Measurements from ENCODE around the gene THBS2.
"Not testable (repeated sequence)": the region's sequence is repeated elsewhere in the genome, so short reads cannot be mapped to it uniquely, and the experiment has no call there.

The THBS2 gene

GRCh38 chr6:169253337-169254238 lies at the start of gene THBS2:
THBS2 (minus strand) TSS chr6:169253846; CDS start chr6:169250784, 3,062 bp downstream.
- no peak for DNase-seq

- no peak for DNase-seq
Observed at GRCh38 chr6:169302716-169303115, 49.1 kb upstream of the THBS2 start.

- no peak for DNase-seq
Observed at GRCh38 chr6:169302255-169302654, 48.6 kb upstream of the THBS2 start.

DNA sequence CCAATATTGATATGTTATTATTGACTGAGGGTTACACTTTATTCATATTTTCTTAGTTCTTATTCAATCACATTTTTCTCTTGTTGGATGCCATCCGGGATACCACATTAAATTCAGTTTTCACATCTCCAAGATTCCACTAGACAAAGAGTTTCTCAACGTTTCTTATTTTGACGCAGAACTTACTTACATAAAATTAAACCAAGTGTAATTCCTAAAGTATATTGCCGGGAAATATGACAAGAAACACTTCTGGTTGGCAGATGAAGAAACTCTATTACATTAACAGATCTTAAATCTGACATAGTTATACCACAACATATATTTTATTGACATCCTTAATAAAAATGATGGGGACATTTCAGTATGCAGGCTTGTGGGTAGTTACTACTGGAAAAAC lies 47.3 kb upstream of the THBS2 start:
- no peak for DNase-seq

- DNase-seq: not testable (repeated sequence)
Observed at GRCh38 chr6:169298626-169299025, 45.0 kb upstream of the THBS2 start.

GRCh38 chr6:169296622-169297021 lies 43.0 kb upstream of the THBS2 start:
- DNase-seq: no peak

- DNase-seq: no peak
Observed at GRCh38 chr6:169296170-169296569, 42.5 kb upstream of the THBS2 start.

DNA sequence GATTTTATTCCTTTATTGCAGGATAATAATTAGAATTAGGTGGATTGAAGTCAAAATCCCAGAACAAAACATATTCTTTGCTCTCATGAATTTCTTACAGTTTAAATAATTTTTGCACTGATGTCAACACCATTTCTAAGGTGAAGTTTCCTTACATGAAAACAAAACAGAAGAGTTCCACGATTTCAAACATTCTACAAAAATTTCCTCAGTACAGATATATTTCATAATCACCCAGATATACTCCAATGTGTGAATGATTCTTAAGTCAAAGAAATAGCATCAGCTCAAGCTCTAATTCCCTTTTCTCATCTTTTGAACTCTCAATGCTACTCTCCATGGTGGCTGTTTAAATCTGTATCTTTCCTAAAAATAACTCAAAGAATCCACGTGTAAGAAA lies 39.5 kb upstream of the THBS2 start:
- DNase-seq: no peak

DNA sequence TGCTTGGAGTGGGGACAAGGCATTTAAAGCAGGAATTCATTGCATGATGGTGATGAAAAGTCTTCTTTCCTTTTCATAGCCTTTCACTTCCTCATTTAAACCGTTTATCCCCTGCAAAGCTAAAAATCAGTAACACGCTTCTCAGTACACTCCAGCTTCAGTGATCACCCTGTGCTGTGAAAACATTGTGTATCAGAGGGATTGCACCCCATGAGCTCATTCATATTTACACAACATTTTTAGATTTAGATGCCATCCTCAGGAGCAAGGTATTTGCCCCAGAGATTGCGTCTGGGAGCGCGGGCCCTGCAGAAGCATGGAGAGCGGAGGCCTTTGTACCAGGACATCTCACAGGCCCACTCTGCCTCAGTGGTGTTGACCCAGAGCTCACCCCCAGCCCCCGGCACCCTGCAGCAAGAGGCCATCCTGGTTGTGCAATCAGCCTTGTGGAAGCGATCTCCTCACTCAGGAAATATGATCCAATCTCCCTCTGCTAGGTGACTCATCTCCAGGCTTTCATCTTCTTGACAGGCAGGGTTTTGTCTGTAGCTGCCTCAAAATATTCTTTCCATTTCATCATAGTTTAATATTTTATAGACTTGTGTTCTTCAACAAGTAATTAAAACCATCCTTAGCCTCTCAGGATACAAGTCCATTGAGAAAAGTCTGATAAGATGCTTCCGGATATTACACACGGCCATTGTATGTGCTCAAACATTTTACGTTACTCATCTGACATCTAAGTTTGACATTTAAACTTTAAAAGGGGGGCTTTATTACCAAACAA lies 38.9 kb upstream of the THBS2 start:
- DNase-seq: no peak

DNA sequence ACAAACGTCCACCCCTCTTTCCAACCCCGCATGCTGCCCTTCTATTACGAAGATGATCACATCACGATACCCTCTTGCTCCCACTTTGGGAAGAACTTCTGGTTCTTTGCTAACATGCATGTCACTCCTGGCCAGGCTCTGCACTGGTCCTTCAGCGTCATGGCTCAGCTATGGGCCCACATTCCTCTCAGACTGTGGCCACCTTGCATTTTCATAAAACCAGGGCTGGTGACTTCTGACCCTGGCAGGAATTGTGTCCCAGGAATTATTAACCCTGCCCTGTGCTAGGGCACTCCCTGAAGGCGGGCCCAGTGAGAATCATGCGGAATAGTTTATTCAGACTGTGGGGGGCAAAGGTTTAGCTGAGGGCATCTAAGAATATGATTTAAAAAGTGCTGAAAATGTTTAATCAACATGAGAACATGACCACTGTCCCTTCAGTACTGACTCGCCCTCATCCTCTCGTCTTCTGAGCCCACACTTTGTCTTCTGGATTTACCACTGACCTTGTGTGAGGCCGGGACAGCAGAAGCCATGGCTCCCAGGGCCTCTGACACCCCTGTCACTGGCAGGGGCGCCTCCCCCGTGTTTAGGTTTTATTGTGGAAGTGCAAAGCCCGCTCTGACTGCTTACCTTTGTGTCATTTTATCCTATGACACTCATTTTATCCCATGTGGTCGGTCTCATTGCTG lies 38.1 kb upstream of the THBS2 start:
- no peak for DNase-seq

GRCh38 chr6:169291148-169291547 lies 37.5 kb upstream of the THBS2 start:
- no peak for DNase-seq

GRCh38 chr6:169289619-169290339 lies 36.1 kb upstream of the THBS2 start:
- DNase-seq: no peak

DNA sequence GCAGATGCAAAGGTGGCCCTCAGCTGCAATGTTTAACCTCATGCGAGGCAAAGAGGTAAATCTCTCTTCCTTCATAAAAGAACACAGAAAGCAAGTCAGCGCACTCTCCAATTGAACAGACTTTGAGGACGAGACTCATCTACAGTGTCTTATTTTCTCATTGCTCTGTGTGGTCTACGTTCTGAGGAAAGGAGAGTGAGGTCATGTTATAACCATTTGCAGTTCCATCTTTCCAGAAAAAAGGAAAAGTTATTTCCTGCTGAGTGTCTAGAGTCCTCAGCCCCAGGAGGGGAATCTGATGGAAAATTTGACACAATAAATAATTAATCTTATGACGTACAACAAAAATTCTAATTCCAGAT lies 35.6 kb upstream of the THBS2 start:
- DNase-seq: no peak

- no peak for DNase-seq
Observed at GRCh38 chr6:169288591-169288990, 34.9 kb upstream of the THBS2 start.

DNA sequence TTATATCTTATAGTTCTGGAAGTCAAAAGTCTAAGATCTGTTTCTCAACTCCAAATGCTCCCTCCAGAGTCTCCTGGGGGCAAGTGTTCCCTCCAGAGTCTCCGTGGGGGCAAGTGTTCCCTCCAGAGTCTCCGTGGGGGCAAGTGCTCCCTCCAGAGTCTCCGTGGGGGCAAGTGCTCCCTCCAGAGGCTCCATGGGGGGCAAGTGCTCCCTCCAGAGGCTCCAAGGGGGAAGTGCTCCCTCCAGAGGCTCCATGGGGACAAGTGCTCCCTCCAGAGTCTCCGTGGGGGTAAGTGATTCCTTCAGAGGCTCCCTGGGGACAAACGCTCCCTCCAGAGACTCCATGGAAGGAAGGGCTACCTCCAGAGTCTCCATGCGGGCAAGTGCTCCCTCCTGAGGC lies 34.0 kb upstream of the THBS2 start:
- no peak for DNase-seq

DNA sequence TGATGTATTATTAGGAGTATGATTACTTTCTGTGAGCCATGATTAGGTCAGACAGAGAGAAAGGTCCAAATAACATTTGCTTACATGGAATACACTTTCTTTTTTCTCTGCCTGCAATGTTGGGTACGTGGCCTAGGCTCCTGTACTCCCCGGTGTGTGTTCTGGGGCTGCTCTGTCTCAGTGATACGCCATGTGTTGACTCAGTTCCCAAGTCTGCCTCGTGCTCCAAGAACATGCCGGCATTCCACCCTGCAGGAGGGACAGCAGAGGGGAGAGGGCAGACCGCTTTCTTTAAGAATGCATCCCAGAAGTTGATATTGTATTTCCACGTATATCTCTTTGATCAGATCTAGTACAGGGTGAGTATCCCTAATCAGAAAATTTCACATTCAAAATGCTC lies 33.3 kb upstream of the THBS2 start:
- no peak for DNase-seq

DNA sequence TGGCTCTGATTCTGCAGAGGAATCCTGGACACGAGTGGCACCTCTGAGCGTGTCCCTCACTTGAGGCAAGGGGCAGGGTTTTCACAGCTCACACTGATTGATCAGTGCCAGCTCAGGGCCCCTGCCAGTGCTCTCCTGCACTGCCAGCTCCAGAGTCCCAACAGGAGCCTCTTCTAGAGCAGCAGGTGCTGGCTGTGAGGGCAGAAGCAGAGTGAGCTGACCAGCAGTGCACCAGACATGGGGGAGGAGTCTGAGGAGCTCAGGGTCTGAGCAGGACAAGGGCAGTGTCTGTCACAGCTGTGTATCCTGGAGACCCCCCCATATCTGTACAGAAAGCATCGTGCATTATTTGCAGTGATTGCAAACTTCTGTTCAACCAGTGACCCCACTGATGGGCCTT lies 31.5 kb upstream of the THBS2 start:
- DNase-seq: no peak

- DNase-seq: no peak
Observed at GRCh38 chr6:169283924-169284323, 30.3 kb upstream of the THBS2 start.

- no peak for DNase-seq
Observed at GRCh38 chr6:169282043-169282442, 28.4 kb upstream of the THBS2 start.

GRCh38 chr6:169277619-169278018 lies 24.0 kb upstream of the THBS2 start:
- DNase-seq: no peak

DNA sequence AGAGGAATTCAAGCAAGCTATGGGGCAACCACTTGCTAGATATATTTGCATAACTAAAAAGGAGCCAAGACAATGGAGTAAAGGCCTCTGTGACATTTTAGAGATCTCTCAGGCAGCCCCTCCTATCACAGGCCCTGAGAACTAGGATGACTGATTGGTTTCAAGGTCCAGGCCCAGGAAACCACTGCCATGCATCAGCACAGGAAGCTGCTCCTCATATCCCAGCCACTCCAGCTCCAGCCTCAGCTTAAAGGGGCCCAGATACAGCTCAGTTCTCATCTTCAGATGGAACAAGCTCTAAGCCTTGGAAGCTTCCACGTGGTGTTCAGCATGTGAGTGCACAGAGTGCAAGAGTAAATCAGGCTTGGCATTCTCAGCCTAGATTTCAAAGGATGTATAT lies 21.1 kb upstream of the THBS2 start:
- no peak for DNase-seq

GRCh38 chr6:169273511-169273910 lies 19.9 kb upstream of the THBS2 start:
- no peak for DNase-seq

- no peak for DNase-seq
Observed at GRCh38 chr6:169271877-169272216, 18.2 kb upstream of the THBS2 start.

All from activated naive CD4-positive, alpha-beta T cell treated with Interleukin-2 at 50 U/mL for 16 hours (primary cell).